Transverse colon (tissue), 3 donors: ENCODE data around the gene STK11.

Source experiments
- CTCF ChIP-seq, 5 experiments: fragments of 200-600 bp in 3 of 5; fragments of 450-650 bp in 2 of 5; sonication (generic) in 3 of 5; IDR thresholded peaks; 1 replicate in 2 of 5; 2 replicates in 3 of 5; pipeline ENCODE4 v1.5.1; 2016 to 2017; ENCODE audit warnings: antibody characterized with exemption in 5 of 5, inconsistent platforms in 3 of 5, mild to moderate bottlenecking in 2 of 5, moderate library complexity in 1 of 5
- POLR2A ChIP-seq: fragments of 450-650 bp; IDR thresholded peaks from one replicate; pipeline ENCODE4 v1.6.1; 2016; ENCODE audit warnings: antibody characterized with exemption, mild to moderate bottlenecking, moderate library complexity

GRCh38 chr19:1276628-1277022, 71.0 kb downstream of the STK11 start:
- TF ChIP-seq CTCF (IDR thresholded peaks at IDR 0.05) = no peak
- TF ChIP-seq POLR2A = no peak
